Right lobe of liver (tissue), 4 donors: ENCODE measurements around the gene PIN4.

ENCODE experiments used
- CTCF ChIP-seq, 4 donors: fragments of 200-600 bp in 3 of 4; fragments of 450-650 bp in 1 of 4; IDR thresholded peaks; one replicate each; pipeline versions ENCODE4 v1.5.1 to v1.8.0; 2016 to 2022; ENCODE audit warnings: antibody characterized with exemption in 4 of 4, mild to moderate bottlenecking in 2 of 4
- POLR2A ChIP-seq: fragments of 450-650 bp; IDR thresholded peaks from one replicate; pipeline ENCODE4 v1.6.1; 2017; ENCODE audit warnings: antibody characterized with exemption, mild to moderate bottlenecking
- donor health status: DM: no; HTN: no; CAD: no.
- donor health status: DM: no; HTN: no; CAD: no.
- donor health status: DM: no; HTN: yes; CAD: no.

DNA sequence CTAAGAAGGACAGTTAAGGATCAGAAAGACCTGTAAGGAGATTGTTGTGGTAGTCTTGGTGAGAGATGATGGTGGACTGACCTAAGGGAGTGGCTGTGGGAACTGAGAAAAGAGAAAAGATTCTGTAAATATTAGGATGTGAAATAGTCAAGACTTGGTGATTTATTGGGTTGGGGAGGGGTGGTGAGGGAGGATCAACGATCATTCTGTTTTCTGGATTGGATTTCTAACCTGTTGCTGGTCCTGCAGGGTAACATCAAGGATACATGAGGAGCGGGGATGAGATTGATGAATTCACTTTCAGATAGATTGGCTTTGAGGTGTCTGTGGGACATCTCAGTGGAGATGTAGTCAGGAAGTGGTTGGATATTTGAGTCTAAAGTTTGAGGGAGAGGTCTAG is 1.4 kb downstream of the PIN4 start:
- TF ChIP-seq CTCF (IDR thresholded peaks at IDR 0.05) (no peak), POLR2A (no peak)
